Ovary (tissue), 3 donors: ENCODE measurements around the gene STXBP4.

Experiments used
- POLR2A ChIP-seq: fragments of 450-650 bp; IDR thresholded peaks from one replicate; pipeline ENCODE4 v1.6.1; 2017; ENCODE audit warnings: antibody characterized with exemption, mild to moderate bottlenecking, moderate library complexity
- TF ChIP-seq, protein P1 (sequence below), 3 donors: fragments of 450-650 bp in 2 of 3; fragments of 200-600 bp in 1 of 3; IDR thresholded peaks; one replicate each; pipeline versions ENCODE4 v1.5.1 to v1.8.0; 2016 to 2022; ENCODE audit warnings: antibody characterized with exemption in 3 of 3, mild to moderate bottlenecking in 1 of 3
- donor health status: DM: no; HTN: no; CAD: no.

DNA sequence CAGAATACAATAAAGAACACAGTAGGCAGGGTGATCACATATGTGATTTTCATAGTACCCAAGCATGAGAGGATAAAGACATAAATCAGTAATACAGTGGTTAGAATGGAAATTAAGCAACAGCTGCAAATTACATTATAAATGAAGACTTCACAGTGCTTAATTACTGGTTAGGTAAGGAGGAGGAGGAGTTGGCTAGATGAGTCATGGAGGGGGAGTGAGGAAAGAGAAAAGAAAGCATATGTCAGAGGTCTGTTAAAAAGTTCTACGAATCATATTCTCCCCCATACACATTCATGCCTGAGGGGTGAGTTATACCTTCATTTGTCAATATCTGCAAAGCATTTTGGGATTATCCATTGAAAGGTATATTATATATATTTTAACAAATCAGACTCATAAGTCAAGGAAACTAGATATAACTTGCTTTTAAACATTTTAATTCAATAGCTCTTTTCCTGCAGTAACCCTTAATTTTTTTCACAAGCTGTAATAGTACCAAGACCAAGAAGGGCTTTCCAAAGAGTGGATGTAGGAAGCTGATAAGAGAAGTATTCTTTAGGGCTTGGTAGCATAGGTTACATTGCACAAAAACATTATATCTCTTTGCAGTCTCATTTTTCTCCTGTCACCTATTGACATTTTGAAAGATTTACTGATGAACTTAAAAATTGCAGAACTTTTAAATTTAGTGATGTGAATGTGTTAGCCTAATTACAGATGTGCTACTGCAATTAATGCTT, 99.3 kb downstream of the STXBP4 start:
- TF ChIP-seq, protein P1, sequence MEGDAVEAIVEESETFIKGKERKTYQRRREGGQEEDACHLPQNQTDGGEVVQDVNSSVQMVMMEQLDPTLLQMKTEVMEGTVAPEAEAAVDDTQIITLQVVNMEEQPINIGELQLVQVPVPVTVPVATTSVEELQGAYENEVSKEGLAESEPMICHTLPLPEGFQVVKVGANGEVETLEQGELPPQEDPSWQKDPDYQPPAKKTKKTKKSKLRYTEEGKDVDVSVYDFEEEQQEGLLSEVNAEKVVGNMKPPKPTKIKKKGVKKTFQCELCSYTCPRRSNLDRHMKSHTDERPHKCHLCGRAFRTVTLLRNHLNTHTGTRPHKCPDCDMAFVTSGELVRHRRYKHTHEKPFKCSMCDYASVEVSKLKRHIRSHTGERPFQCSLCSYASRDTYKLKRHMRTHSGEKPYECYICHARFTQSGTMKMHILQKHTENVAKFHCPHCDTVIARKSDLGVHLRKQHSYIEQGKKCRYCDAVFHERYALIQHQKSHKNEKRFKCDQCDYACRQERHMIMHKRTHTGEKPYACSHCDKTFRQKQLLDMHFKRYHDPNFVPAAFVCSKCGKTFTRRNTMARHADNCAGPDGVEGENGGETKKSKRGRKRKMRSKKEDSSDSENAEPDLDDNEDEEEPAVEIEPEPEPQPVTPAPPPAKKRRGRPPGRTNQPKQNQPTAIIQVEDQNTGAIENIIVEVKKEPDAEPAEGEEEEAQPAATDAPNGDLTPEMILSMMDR (IDR thresholded peaks at IDR 0.05), result no peak
- no peak for TF ChIP-seq POLR2A
